Myocyte (in vitro differentiated cells): ENCODE measurements around the gene CDH8. TPM values are rescaled to one million over a fixed set of nuclear protein-coding genes. Genes with fewer than 3 reads are reported as not detected.
"Not testable (repeated sequence)": the region's sequence is repeated elsewhere in the genome, so short reads cannot be mapped to it uniquely, and the experiment has no call there.

Experiments
- DNase-seq: peaks from one replicate; pipeline ENCODE4 v3.0.0-alpha.2; 2012; ENCODE audit warnings: low read depth
- total RNA-seq: library from RNA; depleted of rRNA; stranded (reverse); fragments of >200 nt; gene quantifications from 2 replicates; pipeline ENCODE4 v1.2.3, GENCODE V29; 2014

The CDH8 gene
- total RNA-seq, 1 donor from 2014 or later: 38.7 TPM

DNA sequence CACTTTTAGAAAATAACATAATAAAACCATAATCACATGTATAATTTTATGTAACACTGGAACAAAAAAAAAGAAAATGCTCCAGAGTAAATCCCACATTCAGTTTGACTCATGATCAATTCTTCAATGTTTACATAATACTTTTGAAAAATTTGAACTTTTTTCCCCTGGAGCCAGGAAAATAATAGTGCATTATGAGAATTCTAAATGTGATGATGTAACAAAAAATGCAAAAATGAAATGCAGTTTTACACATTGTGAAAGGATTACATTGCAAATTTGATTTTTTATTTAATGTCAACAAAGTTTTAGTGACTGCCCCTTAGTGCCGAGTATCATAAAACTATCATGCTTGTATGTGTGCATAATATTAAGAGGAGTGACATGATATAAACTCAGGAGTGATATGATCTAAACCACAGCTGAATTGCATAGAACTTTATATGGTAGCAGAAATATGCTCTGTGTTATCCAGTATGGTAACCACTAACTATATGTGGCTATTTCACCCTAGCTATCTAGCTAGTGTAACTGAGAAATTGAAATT is 238.2 kb downstream of the CDH8 start:
- no peak for DNase-seq

DNA sequence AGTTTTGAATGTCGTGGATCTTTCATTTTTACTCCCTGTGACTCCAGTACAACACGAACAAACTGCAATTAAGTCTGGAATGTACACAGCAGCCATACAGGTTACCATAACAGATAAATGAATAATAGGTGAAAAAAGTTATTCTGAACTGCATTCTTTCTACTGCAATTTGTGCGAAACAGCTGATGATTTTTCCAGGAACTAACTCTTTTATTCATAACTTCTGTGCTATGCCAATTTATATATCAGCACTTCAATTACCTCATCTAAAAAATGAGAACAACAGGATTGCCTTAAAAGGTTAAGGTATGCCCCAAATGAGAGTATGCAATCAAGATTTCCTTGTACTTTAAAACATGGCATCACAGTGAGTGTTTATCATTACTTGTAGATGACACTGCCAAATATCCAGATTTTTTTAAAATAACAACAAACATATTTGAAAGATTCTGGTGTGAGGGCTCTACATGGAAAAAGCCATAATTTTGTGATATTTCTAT is 238.9 kb downstream of the CDH8 start:
- DNase-seq: no peak

DNA sequence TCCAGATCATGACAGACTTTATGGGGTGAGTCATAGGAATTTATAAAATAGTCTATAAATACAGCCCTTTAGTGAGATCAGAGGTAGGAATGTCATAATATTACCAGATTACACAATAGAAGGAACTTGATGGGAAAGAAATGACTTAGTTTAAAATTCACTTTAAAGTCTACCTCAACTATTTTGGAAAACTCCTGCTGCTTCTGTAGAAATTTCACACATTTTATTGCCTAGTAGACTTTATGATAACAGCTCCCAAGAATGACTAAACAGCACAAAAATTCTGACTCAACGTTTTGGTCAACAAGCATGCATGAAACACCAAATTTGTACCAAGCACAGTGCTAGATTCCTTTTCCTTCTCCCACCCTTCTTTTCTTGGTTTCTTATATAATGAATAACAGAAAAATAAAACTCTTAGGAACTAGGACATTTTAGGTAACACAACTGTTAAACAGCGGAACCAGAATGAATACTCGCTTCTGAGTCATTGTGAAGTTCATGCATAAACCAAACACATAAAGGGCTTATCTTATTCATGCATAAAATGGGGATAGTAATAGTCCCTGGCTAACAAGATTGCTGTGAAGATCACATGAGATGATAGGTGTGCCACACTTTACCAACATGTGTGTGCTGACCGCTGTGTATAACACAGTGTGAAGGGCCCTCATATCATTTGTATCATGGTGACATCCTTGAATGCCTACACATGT is 243.9 kb downstream of the CDH8 start:
- peak; percentile 76 for DNase-seq

DNA sequence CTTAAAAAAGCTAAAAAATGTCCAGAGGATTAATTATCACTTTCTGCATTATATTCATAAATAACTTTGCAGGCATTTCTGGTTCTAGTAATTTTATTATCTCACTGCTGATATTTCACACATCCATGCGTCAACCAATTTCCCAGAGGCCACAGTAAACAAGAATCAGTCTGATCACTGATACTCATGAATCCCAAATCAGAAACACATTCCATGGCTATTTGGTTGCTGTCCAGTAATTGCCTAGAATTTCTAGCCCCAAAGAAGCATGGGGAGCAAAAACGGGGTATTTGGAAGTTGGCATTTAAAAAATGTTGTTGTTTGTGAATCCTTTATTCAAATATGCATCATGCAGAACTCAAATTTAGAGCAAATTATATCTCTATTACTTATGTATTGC is 244.8 kb downstream of the CDH8 start:
- DNase-seq: peak; percentile 40

DNA sequence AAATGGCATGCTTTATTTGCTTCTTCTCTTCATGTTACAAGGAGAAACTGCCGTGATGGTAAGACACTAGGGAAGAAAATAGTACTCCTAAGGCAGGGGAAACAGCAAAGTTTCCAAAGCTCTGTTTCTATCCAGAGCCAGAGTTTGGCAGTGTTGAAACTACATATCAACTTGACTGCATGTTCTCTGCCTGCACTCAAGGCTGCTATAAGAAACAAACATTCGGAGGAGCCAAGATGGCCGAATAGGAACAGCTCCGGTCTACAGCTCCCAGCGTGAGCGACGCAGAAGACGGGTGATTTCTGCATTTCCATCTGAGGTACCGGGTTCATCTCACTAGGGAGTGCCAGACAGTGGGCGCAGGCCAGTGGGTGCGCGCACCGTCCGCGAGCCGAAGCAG is 254.4 kb downstream of the CDH8 start:
- not testable (repeated sequence) for DNase-seq

DNA sequence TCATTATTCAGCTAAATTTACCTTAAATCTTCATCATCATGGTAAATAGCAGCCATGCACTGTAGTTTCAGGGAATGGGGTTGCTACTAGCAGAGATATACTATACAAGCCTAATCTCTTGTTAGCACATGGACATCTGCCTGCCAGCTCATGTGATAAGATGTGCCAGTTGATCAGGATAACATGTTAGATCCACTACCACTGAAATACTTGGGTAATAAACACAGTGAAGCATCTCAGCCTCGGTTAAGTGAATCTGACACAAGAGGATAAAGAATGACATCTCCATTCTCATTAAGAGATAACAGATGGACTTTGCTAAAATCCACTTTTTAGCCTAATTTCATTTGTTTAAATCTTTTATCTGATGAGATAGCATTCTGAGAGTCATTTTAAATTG is 256.1 kb downstream of the CDH8 start:
- no peak for DNase-seq

DNA sequence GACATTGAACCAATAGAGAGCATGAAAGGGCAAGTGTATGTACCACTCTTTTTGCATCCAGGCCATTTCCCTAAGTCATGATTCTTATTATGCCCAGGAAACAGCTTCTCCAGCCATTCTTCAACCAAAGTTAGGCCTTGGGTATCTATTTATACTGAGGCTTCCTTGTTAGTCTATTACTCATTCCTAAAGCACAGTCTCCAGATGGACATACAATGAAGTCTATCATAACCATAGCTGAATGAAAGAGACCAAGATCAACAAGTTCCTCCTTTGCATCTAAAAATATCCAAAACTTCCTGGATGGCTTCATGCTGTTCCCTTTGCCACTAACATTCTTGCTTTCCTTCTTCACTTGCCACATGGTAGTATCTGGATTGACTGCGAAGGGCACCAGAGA is 265.9 kb downstream of the CDH8 start:
- DNase-seq: peak; percentile 15

DNA sequence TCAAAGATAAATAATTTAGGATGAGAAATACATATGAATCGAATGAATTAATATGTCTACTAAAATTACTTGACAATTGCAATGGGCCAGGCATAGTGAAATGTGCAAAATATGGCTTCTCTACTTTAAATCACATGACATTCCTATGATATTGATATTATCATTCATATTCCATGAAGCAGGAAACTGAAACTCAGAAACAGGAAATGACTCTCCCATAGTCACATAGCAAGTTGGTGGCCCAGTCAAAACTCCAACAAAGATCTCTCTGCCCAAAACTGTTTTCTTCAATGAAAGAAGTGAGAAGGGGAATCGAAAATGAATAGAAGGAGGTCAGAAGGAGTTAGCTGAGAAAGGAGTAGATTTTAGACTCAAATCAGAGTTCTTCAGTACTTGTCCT is 272.2 kb downstream of the CDH8 start:
- DNase-seq: no peak

DNA sequence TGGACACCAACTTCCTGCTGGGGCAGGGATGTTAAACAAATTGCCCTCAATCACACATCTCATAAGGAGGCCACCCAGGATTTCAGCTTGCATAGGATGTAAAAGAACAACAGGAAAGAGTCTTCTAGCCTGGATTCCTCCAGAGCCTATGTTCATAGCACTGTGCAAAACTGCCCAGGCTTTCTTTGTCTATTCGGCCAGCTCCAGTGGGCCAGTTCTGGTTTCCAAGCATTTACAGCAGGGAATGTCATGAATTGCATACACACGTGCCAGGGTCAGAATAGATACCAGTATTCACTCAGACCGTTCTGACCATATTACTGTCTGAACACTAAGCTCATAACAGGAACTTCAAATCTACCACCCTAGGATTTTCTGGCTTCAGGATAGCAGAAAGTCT is 273.2 kb downstream of the CDH8 start:
- DNase-seq: no peak

DNA sequence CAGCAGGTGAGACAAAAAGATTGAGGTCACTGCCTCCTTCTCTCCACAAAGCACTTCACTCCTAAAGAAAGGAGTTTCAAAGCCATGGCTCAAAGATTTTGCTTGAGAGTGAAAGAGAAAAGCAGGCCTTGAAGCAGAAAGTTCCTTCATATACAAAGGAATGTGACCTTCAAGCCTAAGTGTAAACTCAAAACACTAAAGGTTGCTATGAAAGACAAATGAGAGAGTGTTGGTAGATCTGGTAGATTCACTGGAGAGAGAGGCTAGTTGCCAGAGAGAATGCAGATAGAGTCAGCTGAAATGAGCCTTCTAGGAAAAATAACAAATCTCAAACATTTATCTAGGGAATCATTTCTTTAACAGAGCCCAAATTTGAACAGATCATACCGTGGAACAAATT is 305.2 kb downstream of the CDH8 start:
- DNase-seq: no peak

DNA sequence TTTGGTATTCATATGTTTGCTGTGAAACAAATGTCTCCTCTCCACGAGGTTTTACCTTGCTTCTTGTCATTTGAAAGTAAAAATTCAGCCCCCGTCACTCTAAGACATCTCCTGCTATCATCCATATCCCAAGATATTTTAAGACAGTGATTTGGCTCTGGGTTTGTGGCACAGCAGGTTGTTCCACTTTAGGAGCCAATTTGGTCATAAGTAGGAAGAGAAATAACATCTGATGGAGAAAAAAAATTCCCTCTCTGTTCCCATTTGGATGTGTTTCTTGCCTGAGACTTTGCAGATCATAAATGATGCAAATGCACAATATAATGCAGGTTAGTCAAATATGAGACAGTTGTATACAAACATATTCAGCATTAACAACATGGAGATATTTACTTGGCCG is 309.5 kb downstream of the CDH8 start:
- no peak for DNase-seq

DNA sequence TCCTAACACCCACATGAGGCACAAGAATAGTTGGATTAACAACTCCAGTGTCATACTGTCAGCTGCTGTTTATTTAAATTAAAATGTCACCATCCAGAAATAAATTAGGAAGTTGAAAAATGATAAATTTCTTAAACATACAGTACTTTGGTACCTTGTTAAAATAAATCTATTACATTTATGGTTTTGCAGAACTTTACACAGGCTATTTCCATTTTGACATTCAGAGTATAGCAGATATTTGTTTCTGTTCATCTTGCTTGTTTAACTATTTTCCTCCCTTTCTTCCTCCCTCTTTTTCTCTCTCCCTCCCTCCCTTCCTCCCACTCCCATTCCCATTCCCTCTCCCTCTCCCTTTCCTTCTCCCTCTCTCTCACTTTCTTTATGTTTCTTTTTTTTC is 310.1 kb downstream of the CDH8 start:
- no peak for DNase-seq

DNA sequence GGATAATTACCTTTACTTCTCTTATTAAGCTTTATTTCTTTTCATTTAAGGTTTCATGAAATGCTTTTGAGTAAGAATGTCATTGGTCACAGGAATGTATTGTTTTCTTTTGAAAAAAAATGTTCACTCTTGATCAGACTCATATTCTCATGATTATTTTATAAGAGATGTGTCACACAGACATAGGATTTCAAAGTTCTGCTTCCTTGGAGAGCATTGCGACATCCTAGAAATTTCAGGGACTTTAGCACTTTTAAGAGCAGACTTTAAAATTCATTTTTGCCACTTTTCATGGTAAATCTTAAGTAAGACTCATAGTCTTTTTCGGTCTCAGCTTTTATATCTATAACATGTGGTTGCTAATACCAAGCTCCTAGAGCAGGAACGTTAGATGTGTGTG is 314.7 kb downstream of the CDH8 start:
- DNase-seq: no peak

DNA sequence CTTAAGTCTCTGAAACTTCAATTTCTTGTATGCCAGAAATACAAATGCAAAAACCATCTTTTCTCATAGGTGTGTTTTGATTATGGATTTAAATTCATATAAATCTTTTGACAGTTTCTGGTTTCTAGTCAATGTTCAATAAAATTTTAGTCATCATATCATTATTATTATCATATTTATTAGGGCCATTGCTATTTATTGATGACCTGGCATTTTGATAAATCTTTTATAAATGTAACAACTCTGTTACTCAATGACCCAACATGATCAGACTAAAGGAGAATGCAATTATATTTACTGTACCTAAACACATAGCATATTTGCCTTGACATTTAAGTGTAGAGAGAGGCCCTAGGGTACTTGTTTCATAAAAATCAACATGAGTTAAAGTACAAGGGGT is 320.8 kb downstream of the CDH8 start:
- no peak for DNase-seq

DNA sequence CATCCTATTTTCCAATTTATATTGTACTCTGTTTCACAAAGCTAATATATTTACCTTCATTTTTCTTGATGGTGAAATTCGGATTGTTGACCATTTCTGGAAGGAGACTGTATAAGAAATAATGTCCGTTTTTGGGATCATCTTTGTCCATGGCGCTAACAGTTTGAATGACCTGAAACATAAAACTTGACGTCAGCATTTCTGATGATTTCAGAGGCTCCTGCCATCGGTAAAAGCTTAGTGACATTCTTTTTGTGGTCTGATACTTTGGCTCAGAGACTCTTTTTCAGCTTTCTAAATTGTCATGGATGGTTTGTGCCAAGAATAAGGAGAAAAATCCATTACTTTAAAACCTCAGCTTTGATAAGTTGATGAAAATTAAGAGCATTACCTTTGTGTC is 322.5 kb downstream of the CDH8 start:
- no peak for DNase-seq

DNA sequence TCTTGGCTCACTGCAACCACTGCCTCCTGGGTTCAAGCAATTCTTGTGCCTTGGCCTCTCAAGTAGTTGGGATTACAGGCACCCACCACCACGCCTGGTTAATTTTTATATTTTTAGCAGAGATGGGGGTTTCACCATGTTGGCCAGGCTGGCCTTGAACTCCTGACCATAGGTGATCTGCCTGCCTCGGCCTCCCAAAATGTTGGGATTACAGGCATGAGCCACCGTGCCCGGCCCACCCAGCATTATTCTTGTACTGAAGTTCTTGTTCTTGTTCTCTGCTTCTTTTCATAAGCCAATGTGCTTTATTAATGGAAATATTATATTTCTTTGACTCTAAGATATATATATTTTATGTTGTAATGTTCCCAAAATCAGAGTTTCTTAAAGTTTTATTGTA is 336.6 kb downstream of the CDH8 start:
- DNase-seq: not testable (repeated sequence)

DNA sequence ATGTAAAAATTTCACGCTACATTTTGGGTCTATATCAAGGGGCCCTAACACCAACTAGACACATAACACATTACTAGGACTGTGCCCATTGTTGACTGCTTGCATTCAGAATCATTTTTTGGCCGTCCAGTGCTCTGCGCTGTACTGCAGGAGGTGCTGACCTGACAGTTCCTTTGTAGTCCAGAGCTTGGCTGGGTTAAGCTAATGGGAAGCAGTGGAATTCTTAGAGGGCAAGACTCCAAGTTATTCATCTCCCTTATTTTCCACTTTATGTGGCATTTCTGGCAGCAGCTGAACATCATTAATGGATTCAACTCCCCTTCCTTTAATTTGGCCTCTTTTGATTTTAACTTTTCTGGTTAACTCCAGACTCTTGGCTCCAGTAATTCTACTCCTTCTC is 351.7 kb downstream of the CDH8 start:
- DNase-seq: peak; percentile 3

DNA sequence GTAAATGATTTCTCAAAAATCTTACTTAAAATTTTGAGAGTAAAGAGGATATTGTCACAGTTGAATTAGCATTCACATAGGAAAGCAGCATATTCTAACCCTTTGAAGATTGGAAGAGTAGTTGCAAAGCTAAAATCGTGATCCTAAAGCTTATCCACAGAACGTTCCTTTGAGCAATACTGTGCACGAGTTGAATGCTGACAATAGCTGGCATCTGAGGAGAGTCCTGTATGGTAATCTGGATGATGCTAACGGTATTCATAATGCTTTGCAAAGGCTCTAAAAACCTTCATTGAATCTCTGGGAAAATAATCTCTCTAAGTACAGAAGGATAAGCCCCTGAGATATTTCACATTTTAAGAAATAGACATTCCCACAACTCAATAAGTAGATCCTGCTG is 354.6 kb downstream of the CDH8 start:
- DNase-seq: no peak

DNA sequence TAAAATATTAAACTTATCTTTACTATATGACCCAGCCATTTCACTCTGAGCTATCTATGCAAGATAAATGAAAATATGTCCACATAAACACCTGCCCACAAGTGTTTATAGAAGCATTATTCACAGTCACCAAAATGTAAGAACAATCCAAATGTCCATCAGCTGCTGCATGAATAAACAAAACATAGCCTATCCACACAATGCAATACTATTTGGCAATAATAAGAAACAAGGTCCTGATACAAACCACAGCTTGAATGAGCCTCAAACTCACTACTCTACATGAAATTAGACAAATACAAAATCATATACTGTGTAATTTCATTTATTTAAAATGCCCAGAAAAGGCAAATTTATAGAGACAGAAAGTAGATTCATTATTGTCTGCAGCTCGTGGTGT is 355.1 kb downstream of the CDH8 start:
- DNase-seq: peak; percentile 5

DNA sequence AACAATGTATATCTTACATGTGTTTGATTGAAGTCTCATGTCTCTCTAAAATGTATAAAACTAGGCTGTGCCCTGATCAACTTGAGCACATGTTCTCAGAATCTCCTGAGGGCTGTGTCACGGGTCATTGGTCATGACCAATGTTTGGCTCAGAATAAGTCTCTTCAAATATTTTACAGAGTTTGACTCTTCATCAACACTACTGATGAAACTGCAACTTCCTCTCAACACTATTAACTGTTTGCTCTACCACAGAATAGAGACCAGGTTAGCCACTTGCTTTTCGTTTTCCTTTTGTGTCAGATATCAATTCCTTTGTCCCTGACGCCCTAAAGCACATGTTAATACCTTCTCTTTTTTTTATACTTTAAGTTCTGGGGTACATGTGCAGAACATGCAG is 358.1 kb downstream of the CDH8 start:
- no peak for DNase-seq

DNA sequence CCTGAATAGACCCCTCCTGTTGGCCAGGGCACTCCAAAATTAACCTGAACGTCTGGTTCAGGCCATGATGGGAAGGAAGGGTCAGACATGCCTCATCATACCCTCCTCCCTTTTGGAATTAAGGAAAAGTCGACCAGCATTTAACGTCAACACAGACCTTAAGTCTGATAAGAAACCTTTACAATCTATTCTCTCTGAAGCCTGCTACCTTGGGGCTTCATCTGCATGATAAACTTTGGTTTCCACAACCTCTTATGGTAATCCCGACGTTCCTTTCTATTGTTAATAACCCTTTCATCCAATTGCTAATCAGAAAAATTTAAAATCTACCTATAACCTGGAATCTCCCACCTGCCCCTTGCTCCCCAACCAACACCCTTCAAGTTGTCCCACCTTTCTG is 358.5 kb downstream of the CDH8 start:
- DNase-seq: no peak

DNA sequence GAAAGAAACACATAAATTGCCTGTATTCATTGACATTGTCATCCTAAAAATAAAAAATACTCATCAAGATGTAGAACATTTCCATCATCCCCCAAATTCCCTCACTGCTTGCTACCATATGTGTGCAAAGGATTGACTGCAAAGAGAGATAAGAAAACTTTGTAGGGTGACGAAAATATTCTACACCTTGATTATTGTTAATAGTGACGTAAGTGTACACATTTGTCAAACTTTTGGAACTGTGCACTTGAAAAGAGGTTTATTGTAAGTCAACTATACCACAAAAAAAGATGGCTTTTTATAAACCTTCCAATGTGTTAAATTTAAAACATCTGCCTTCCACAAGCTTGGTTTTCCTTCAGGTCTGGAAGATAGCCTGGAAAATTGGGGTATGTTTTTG is 359.5 kb downstream of the CDH8 start:
- no peak for DNase-seq

DNA sequence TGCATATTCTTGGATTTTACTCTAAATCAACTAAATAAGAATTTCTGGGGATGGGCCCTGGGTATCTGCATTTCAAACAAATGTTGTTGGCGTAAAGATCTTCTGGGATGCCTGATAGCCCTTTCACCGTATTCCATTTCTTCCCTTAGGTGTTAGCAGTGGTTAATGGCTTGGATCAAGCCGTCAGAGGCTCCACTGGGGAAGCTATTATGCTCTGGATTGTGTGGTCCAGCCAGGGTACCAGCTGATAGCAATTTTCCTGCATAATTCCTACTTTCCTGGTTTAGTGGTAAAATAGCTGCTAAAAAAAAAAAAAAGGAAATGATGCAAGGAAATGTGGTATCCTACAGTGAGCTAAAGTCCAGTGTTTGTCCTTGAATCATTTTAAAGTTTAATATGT is 365.1 kb downstream of the CDH8 start:
- no peak for DNase-seq
